Measurements from ENCODE around the gene SLC11A2.
A peak's percentile ranks its signal among the peaks of the same experiment; 100 is the strongest.
"Not testable (repeated sequence)": the region's sequence is repeated elsewhere in the genome, so short reads cannot be mapped to it uniquely, and the experiment has no call there.

Gene SLC11A2

GRCh38 chr12:51025338-51025835, 797 bp downstream of the SLC11A2 start:
- DNase-seq (ENCODE audit: low read depth in 2 of 2), result no peak

- no peak for DNase-seq (ENCODE audit: low read depth in 2 of 2)
Observed at GRCh38 chr12:51023625-51024382, 2.4 kb downstream of the SLC11A2 start.

GRCh38 chr12:51021694-51022093, 4.5 kb downstream of the SLC11A2 start:
- DNase-seq (ENCODE audit: low read depth in 2 of 2), result no peak

GRCh38 chr12:51020448-51021182, 5.6 kb downstream of the SLC11A2 start:
- no peak for DNase-seq (ENCODE audit: low read depth in 2 of 2)

GRCh38 chr12:51019927-51020326, 6.3 kb downstream of the SLC11A2 start:
- DNase-seq (ENCODE audit: low read depth in 2 of 2), result no peak

GRCh38 chr12:51018956-51019355, 7.2 kb downstream of the SLC11A2 start:
- no peak for DNase-seq (ENCODE audit: low read depth in 2 of 2)

GRCh38 chr12:51017452-51017851, 8.7 kb downstream of the SLC11A2 start:
- no peak for DNase-seq (ENCODE audit: low read depth in 2 of 2)

GRCh38 chr12:51014467-51014866, 11.7 kb downstream of the SLC11A2 start:
- not testable (repeated sequence) for DNase-seq (ENCODE audit: low read depth in 2 of 2)

- DNase-seq (ENCODE audit: low read depth in 2 of 2), result no peak
Observed at GRCh38 chr12:51013441-51013840, 12.7 kb downstream of the SLC11A2 start.

GRCh38 chr12:51012570-51013236, 13.5 kb downstream of the SLC11A2 start:
- DNase-seq (ENCODE audit: low read depth in 2 of 2), result no peak

GRCh38 chr12:51011955-51012354, 14.2 kb downstream of the SLC11A2 start:
- DNase-seq (ENCODE audit: low read depth in 2 of 2), result no peak

- DNase-seq (ENCODE audit: low read depth in 2 of 2), result peak in 1 of 2 donors; percentile 23
Observed at GRCh38 chr12:51009056-51009440, 17.1 kb downstream of the SLC11A2 start.

GRCh38 chr12:51008329-51009055, 17.7 kb downstream of the SLC11A2 start:
- no peak for DNase-seq (ENCODE audit: low read depth in 2 of 2)

- DNase-seq (ENCODE audit: low read depth in 2 of 2), result no peak
Observed at GRCh38 chr12:51005671-51006070, 20.5 kb downstream of the SLC11A2 start.

- DNase-seq (ENCODE audit: low read depth in 2 of 2), result no peak
Observed at GRCh38 chr12:51005030-51005429, 21.2 kb downstream of the SLC11A2 start.

- no peak for DNase-seq (ENCODE audit: low read depth in 2 of 2)
Observed at GRCh38 chr12:51004504-51004903, 21.7 kb downstream of the SLC11A2 start.

- no peak for DNase-seq (ENCODE audit: low read depth in 2 of 2)
Observed at GRCh38 chr12:51001799-51002198, 24.4 kb downstream of the SLC11A2 start.

GRCh38 chr12:51000245-51000644, 25.9 kb downstream of the SLC11A2 start:
- no peak for DNase-seq (ENCODE audit: low read depth in 2 of 2)

GRCh38 chr12:50999093-50999492, 27.1 kb downstream of the SLC11A2 start:
- no peak for DNase-seq (ENCODE audit: low read depth in 2 of 2)

GRCh38 chr12:50992819-50993218, 33.4 kb downstream of the SLC11A2 start:
- DNase-seq (ENCODE audit: low read depth in 2 of 2), result no peak

GRCh38 chr12:50991291-50991690, 34.9 kb downstream of the SLC11A2 start:
- no peak for DNase-seq (ENCODE audit: low read depth in 2 of 2)

- no peak for DNase-seq (ENCODE audit: low read depth in 2 of 2)
Observed at GRCh38 chr12:50990791-50991190, 35.4 kb downstream of the SLC11A2 start.
